Iris pigment epithelial cell (primary cell): ENCODE data around the gene ADAM17.
"Not testable (repeated sequence)": the region's sequence is repeated elsewhere in the genome, so short reads cannot be mapped to it uniquely, and the experiment has no call there.

ENCODE experiments used
- DNase-seq: peaks from one replicate; pipeline ENCODE4 v3.0.0-alpha.2; 2011; ENCODE audit warnings: low read depth

The ADAM17 gene

DNA sequence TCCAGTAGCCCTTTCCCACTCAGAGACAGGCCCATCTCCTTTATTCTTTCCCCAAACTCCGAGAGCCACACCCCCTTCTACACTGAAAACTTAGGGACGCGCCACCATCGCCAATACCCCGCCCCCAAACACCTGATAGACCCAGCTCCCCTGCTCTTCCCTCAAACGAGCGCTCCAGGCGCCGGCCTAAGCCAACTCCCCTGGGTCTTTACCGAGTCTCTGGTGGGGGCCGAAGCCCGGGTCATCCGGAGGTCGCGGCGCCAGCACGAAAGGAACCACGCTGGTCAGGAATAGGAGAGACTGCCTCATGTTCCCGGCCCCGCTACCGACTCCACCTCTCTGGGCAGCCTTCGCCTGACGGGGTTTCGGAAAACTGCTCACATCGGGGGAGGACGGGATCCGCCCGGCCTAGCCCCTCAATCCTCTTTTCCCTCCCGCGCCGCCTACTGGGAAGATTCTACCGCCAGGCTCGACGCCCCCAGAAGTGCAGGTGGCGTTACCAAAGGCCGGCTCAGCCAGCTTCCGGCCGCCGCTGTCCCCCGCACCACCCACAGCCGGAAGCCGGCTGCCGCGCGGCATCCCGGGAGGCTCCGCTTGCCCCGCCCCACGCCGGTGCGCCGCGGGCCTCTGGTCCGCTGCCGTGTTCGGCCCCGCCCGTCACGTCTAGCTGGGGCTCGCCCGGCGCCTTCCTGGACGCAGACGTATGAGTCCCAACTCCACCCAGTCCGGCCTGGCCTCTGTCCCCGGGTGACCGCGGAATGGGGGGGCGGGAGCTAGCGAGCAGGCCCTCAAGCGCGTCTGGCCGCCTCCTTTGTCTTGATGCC, at the start of gene ADAM17:
Gene ADAM17, minus strand, starts transcription at position 534 of the 824 bp plus-strand sequence. Its CDS starts 225 bp downstream, at position 309.
- peak; percentile 97 for DNase-seq

DNA sequence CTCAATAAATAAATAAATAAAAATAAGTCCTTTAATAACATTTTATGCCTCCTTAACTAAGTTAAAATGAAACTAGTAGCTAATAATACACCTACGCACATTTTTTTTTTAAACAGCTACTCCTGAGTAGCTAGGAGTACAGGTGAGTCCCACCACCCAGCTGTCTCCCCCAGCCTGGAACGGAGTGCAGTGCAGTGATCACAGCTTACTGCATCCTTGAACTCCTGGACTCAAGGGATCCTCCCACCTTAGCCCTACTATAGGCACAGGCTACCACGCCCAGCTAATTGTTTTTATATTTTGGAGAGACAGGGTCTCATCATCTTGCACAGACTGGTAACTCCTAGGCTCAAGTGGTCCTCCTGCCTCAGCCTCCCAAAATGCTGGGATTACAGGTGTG, 46.8 kb upstream of the ADAM17 start:
- no peak for DNase-seq

DNA sequence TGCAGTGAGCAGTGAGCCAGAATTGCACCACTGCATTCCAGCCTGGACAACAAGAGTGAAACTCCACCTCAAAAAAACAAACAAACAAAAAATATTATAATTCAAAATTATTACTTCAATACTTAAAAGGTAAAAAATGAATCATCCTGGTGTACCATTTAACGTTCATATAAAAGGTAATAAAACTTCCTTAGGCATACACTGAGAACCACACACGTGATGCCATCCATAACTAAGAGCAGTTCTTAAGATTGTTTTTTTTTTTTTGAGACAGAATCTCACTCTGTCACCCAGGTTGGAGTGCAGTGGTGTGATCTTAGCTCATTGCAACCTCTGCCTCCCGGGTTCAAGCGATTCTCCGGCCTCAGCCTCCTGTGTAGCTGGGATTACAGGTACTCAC, 45.8 kb upstream of the ADAM17 start:
- no peak for DNase-seq

DNA sequence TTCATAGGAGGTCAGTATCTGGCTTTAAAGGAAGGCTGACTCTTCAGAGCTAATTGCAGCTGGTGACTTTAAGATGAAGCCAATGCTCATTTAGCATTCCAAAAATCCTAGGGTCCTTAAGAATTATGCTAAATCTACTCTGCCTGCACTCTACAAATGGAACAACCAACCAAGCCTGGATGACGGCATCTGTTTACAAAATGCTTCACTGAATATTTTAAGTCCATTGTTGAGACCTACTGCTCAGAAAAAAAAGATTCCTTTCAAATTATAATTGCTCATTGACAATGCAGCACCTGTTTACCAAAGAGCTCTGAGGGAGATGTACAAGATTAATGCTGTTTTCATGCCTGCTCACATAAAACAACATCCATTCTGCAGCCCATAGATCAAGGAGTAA, 43.8 kb upstream of the ADAM17 start:
- DNase-seq = no peak

DNA sequence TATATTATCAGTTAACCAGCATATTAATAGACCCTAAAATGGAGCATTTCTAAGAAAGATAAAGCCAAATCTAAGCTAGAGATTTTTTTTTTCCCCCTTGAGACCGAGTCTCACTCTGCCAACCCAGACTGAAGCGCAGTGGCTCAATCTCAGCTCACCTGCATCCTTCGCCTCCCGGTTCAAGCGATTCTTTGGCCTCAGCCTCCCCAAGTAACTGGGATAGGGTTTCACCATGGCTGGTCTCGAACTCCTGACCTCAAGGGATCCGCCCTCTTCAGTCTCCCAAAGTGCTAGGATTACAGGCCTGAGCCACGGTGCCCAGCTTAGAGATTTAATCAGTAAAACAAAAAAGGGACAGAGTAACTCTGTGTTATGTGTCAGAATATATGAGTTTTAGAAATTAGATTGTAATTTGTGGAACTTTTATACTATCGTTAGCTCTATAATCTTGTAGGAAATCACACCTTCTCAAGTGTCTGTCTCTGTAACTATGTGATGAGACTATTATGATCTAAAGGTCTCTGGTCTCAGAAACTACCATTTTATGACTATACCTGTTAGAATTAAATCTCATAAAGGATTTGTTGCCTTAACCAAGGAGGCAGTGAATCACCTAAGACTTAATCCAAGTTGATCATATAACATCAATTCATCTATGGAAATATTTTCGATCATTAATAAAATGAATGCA, 41.1 kb upstream of the ADAM17 start:
- no peak for DNase-seq

DNA sequence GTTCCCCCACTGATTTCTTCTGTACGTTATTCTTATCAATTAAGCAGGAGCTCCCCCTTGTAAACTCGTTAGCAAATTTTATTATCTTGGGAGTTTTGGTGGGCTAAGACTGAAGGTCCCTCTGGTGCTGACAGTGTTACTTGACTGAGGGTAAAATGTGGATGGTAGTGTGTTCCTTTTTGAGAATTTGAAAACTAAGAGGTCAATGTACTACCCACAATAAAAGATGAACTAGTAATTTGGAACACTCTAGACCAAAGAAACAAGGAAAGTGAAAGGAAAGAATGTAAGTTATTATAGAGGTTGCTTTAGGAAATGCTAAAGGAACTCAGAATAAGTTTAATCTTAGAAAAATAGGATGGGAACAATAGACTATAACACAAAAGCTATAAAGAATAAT, 40.1 kb upstream of the ADAM17 start:
- DNase-seq = no peak

DNA sequence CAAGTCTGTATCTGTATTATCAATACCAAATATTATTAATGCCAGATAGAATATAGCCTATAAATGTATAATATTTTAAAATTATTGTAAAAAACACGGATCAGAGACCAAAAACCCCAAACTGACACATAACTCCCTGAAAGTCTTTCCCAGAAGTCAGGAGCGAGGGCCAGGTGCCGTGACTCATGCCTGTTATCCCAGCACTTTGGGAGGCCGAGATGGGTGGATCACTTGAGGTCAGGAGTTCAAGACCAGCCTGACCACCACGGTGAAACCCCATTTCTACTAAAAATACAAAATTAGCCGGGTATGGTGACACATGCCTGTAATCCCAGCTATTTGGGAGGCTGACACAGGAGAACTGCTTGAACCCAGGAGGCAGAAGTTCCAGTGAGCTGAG, 39.6 kb upstream of the ADAM17 start:
- peak; percentile 54 for DNase-seq

DNA sequence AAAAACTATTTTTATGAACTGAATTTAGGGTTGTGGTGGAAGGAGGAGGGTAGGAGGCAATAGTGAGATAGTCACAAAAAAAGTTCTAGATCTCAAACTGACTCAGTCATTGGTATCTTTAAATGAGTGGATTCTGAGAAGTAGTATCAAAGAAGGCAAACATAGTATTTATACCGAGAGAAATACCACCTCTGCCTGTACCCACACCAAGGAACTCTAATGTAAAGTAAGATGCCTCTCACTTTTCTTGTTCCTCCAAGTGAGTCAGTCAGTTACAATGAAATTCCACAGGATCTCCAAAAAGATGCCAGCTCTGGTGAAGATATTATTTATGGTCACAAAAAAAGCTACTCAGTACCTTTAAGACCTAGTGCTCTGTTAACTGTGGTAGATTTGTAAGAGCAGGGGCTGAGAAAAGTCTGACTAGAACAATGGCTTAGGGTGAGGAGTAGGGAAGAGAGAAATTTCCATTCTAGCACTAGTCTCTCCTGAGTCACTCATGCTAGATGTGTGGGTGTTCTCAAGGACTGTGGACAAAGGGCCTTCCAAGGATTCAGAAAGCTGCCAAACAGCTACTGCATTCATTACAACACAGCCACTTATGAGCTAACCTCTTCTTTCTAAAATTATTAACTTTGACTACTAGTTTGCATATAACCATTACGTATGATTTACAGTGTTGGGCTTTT, 38.9 kb upstream of the ADAM17 start:
- DNase-seq = peak; percentile 96

DNA sequence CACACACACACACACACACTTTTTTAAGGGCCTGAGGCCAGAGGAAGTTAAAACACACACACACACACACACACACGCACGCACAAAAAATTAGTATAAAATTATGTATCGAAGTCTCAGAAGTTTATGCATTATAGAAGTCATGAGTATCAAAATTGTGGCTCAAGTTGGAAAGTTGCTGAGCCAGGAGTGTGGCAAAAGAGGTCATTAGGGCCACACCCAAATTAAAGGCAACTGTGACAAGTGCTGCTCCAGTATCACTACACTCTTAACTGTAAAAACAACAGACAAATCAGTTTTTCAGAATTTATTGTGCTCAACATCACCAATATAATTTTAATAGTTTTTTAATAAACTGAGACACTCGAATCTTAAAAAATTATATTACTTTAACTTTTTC, 38.3 kb upstream of the ADAM17 start:
- DNase-seq = no peak

DNA sequence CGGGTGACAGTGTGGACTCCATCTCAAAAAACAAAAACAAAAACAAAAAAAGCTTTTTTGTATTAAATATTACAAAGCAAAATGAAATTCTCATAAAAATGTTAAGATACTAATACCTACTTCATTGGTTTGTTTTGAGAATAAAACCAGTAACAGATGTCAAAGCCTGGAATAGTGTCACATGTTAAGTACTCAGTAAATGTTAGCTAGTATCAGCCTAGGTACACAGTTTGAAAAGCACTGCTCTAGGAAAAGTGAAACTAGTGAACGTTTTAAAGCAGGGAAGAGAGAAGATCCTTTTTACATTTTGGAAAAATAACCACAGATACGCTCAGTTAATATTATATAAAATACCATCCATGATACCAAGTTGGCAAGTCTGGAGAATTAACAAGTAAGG, 37.1 kb upstream of the ADAM17 start:
- DNase-seq = no peak

DNA sequence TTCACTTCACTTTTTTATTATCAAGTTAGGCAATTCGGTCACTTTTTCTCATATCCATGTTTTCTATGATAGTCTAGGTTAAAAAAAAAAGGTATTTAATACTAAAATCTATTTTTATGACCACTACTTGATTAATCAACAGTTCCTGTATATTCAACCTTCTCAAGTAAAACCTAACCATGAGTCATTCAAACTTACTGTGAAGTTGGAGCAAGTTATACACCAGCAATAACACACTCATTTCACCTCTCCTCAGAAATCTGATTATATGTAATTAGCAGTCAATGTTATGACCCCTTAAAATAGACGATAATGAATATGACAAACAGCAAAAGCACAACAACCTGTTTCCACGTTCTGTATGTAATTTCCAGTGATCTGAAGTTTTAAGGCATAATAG, 35.0 kb upstream of the ADAM17 start:
- DNase-seq = peak; percentile 42

DNA sequence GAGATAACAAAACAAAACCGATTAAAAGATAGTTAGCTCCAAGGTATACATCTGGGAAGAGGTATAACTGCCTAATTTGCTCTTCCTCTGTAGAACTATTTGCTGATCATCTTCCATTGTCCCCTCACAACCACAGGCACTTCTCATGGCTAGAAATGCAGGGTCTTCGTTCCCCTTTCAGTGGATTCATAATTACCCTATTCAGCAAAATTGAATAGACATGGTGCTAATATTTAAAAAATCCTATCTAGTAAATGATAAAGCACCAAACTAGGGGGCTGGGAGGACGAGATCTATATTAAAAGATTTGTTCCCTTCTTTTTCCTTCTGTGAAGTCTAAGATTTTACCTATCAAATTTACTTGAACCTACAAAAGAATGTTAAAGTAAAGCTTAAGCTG, 30.8 kb upstream of the ADAM17 start:
- DNase-seq = no peak

DNA sequence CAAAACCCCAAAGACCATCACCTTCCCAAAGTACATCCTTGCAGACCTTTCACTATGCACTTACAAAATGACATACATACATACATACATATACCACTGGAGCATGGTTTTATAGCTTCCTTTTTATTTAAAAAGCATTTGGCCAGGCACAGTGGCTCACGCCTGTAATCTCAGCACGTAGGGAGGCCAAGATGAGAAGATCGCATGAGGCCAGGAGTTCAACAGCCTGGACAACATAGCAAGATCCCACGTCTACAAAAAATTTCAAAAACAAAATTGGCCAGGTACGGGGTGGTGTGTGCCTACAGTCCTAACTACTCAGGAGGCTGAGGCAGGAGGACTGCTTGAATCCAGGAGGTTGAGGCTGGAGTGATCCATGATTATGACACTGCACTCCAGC, 29.9 kb upstream of the ADAM17 start:
- no peak for DNase-seq

DNA sequence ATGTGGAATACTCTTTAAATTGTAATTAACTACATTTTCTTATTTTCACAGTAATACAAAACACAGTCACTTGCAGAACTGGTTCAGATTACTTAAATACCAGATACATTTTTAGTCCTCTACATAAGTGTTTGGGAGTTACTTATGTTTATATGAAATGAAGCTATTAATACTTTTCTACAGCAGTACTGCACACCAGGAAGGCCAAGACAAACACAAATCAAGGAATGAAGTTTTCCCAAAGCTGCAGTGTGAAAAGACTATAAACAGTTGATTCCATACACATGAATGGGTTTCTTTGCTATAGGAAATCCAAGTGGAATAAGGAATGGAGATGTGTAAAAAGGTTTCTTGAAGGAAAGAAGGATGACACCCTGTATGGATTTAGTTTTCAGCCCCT, 29.3 kb upstream of the ADAM17 start:
- DNase-seq = not testable (repeated sequence)

DNA sequence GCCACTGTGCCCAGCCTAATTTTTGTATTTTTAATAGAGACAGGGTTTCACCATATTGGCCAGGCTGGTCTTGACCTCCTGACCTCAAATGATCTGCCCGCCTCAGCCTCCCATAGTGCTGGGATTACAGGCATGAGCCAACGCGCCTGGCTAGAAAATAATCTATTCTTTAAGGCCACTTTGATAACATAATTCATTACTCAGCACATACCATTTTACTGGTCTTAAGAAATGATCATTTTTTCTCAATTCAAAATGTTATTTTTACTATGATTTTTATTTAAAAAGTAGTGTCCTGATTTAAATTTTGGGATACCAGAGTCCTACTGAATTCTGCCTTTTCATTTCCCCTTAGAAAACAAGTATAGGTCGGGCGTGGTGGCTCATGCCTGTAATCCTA, 27.0 kb upstream of the ADAM17 start:
- no peak for DNase-seq

DNA sequence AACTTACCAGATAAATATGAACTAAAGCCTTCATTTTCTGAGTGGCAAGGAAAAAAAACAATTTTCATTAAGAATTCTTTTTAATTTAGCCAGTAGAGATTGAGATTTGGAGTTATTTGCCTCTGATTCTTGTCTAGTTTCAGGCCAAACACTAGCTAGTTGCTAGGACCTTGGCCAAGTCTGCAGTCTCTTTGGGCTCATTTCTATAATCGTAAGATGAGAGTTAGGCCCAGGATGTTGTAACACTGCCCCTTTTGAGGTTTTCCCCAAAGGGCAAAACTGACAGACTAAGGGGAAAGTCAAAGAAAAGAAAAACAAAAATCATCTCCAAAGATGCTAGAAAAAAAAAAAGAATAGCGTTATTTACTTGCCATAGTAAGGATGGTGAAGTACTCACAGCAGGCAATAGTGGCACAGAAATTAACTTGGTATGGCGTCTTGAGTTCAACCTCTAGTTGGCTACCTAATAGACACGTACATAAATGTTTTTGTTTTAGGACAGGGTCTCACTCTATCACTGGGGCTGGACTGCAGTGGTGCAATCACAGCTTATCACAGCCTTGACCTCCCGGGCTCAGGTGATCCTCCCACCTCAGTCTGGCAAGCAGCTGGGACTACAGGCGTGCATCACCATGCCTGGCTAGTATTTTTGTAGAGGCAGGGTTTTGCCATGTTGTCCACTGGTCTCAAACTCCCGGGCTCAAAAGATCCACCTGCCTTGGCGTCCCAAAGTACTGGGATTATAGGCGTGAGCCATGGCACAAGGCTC, 23.0 kb upstream of the ADAM17 start:
- DNase-seq = peak; percentile 22

DNA sequence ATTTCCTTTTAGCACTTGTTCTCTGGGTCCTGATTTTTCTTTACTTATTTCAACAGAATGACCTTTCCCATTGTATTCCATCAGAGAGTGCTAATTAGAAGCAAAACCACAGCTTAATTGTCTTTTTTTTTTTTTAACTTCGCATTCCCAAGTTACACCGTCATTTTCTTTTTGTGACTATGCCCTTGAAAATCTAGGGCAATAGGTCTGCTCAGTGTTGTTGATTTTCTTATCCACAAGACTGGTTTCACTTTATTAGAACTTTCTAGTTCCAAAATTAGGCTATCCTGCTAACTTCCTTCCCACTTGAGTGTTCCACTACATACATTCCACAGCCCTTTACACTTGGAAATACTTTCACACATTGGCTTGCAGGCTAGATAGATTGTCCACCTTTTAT, 18.7 kb upstream of the ADAM17 start:
- DNase-seq = no peak

DNA sequence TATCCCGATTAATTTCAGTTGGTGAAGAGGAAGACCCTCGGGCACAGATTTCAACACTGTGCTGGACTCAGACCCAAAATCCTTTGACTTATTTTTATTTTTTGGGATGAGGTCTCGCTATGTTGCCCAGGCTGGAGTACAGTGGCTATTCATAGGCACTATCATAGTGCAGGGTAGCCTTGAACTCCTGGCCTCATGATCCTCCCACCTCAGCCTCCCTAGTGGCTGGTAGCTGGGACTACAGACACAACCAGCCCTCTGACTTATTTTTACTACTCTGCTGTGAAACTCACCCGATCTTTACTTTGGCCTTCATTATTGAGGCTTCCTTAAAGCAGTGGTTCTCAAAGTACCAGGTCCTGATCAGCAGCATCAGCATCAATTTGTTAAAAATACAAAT, 18.2 kb upstream of the ADAM17 start:
- DNase-seq = no peak

DNA sequence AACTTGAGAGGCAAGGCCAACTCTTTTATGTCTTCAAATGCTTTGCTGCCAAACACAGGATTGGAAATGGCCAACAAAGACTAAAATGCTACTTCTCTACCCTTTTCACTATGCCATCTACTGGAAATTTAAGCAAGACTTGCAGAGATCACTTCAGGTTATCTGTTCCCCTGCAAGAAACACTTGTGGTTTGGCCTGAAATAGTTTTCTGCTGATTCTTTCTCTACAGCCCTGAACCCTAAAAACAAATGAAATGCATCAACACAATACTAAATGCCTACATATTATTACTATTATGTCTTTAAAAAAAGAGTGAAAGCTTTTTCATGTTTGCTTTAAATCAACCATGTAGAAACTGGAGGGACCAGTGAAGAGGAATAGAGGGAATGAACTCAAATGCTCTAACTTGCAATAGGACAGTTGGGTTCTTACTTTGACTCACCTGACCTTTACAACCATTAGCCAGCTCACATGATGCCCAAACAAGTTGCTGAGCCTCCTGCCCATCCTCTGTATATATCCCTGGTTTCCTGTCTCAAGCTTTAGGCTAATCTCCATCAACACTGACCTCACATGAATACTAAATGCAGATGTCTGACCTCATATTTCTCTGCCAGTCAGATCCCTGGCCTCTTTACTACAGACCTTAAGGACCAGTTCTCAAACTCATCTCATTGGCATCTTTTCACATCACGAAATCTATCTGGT, 17.5 kb upstream of the ADAM17 start:
- peak; percentile 65 for DNase-seq

DNA sequence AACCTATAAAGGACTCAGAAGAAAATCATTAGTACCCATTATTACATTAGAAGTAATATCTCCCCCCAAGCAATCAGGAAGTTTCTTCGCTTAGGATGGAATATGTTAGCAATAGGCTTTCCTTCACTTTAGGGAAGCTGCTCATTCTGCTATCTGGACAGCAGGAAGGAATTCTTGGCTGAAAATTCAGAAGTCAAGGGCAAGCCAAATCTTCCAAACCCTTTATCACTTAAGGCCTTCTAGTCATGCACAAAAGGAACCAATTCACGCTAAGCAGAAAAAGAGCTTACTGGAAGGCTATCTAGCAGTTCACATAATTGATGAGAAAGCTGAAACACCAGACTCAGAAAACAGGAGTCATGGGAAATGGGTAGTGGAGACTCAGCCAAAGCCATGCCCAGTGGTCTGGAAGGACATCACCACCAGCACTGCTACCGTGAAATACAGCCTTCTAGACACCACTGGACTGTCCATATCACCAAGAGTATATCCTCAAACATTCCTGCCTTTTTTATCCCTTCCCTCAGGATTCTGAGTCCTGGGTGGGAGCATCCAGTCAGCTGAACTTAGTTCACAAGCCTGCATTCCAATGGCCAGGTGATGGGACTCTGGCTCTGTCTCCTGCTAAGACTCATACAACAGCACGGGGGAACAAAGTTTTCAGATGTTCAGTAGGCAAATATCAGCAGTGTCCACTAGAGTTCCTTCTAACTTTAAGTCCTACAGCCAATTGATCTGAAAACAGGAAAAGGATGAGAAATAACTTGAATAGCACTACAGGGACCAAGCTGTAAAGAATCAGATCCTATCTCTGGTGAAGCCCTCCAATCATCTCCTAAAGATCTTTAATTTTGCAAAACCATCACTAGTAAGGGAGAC, 14.8 kb upstream of the ADAM17 start:
- DNase-seq = no peak
